ENCODE measurements around the gene HHAT.

DNA sequence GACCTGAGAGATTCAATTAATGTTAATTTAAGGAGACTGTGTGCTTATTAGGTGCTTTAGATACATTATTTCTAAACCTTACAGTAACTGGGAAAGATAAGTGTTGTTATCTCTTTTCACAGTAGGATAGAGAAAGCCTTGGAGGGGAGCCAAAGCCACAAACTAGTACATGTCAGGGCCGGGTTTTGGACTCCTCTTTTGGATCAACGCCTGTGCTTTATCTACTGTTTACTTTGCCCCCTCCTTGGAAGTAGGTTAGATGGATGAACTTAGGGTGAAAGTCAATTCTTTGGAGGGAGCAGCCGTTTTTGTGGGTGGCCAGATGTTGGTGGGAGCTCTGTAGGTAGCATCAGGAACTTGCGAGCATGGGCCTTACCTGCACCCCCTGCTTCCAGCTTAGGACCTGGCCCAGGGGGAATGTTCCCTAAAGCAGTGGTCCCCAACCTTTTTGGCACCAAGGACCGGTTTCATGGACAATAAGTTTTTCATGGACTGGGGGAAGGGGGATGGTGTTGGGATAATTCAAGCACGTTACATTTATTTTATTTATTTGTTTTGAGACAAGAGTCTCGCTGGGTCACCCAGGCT is 1.7 kb downstream of the HHAT start:
- TF ChIP-seq, protein P1, sequence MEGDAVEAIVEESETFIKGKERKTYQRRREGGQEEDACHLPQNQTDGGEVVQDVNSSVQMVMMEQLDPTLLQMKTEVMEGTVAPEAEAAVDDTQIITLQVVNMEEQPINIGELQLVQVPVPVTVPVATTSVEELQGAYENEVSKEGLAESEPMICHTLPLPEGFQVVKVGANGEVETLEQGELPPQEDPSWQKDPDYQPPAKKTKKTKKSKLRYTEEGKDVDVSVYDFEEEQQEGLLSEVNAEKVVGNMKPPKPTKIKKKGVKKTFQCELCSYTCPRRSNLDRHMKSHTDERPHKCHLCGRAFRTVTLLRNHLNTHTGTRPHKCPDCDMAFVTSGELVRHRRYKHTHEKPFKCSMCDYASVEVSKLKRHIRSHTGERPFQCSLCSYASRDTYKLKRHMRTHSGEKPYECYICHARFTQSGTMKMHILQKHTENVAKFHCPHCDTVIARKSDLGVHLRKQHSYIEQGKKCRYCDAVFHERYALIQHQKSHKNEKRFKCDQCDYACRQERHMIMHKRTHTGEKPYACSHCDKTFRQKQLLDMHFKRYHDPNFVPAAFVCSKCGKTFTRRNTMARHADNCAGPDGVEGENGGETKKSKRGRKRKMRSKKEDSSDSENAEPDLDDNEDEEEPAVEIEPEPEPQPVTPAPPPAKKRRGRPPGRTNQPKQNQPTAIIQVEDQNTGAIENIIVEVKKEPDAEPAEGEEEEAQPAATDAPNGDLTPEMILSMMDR (IDR thresholded peaks at IDR 0.05): no peak
- TF ChIP-seq POLR2A (IDR thresholded peaks at IDR 0.05): no peak

Data from vagina (tissue), 2 donors.